Measurements from ENCODE around the gene MATN3.

MATN3 gene

GRCh38 chr2:20019747-20020146 is 7.3 kb upstream of the MATN3 start:
- Histone ChIP-seq H3K27me3 (ENCODE audit: insufficient read depth, low read length) (no peaks in the 10 kb centered on the region), H3K79me2 (ENCODE audit: control insufficient read depth, insufficient read depth, low read length, unreplicated experiment) (no peaks in the 10 kb centered on the region), H3K27ac (ENCODE audit: low read depth, low read length) (no peak overlapping the region), H3K4me1 (ENCODE audit: control insufficient read depth, insufficient read depth, low read length, unreplicated experiment) (no peaks in the 10 kb centered on the region), H3K36me3 (ENCODE audit: insufficient read depth, low read length) (peaks cover 9% of the 10 kb centered on the region; the same call in 1 of the 2 replicates), H2AFZ (ENCODE audit: low read length, unreplicated experiment) (no peak overlapping the region), H3K4me3 (ENCODE audit: low read depth, low read length) (no peak overlapping the region)

- Histone ChIP-seq H3K27ac (ENCODE audit: low read depth, low read length) (no peak overlapping the region), H2AFZ (ENCODE audit: low read length, unreplicated experiment) (no peak overlapping the region)
Observed at GRCh38 chr2:20018601-20019152, 6.2 kb upstream of the MATN3 start.

DNA sequence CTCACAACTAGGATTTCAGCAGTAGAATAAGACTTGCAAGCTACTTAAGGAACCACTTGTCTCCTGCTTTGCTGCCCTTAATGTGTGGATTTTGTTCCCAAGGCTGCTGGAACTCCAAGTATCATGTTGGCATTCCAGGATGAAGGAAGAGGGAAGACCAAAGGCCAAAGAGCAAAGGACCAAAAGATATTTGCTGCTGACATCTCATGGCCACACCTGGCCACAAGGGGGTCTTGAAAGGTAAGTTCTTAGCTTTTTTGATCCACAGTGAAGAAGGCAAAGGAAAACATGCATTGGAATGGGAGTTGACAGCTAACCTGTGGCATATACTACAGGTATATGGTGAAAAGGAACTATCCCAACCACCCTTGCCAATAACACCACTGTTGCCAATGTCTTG is 3.9 kb upstream of the MATN3 start:
- Histone ChIP-seq H3K36me3 (ENCODE audit: insufficient read depth, low read length) (no peaks in the 10 kb centered on the region), H3K79me2 (ENCODE audit: control insufficient read depth, insufficient read depth, low read length, unreplicated experiment) (no peaks in the 10 kb centered on the region), H2AFZ (ENCODE audit: low read length, unreplicated experiment) (no peak overlapping the region), H3K27me3 (ENCODE audit: insufficient read depth, low read length) (no peaks in the 10 kb centered on the region), H3K4me1 (ENCODE audit: control insufficient read depth, insufficient read depth, low read length, unreplicated experiment) (peaks cover 11% of the 10 kb centered on the region), H3K27ac (ENCODE audit: low read depth, low read length) (no peak overlapping the region), H3K4me3 (ENCODE audit: low read depth, low read length) (no peak overlapping the region)

More at GRCh38 chr2:20018601-20019152, 6.2 kb upstream of the MATN3 start:
- Histone ChIP-seq H3K36me3 (ENCODE audit: insufficient read depth, low read length) (0 out of 2 replicates have a peak, but pooled peaks cover 4% of the 10 kb centered on the region), H3K4me1 (ENCODE audit: control insufficient read depth, insufficient read depth, low read length, unreplicated experiment) (no peaks in the 10 kb centered on the region), H3K79me2 (ENCODE audit: control insufficient read depth, insufficient read depth, low read length, unreplicated experiment) (no peaks in the 10 kb centered on the region), H3K4me3 (ENCODE audit: low read depth, low read length) (no peak overlapping the region), H3K27me3 (ENCODE audit: insufficient read depth, low read length) (no peaks in the 10 kb centered on the region)

DNA sequence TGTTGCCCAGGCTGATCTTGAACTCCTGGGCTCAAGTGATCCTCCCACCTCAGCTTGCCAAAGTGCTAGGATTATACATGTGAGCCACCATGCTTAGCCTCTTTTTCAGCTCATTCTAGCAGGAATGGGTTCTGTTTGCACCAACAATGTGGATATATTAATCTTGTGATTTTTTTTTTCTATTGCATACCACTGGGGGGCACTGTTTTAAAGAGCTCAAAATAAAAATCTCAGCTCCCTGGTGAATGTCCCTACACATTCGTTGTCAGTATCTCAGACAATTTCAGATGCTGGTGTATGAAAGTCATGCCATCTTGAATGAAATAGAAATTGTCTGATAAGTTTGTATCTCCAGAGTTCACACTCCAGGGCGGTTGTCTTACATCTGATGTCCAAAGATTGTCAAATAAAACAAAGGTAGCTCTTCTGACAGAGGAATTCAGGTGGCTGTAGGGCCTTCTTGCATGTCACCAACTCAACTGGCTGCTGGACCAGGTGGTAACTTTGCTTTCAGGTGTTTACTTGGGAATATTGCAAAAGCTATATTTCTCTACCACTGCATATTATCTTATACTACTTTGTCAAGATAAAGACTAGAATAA is 3.1 kb upstream of the MATN3 start:
- peaks cover 11% of the 10 kb centered on the region for H3K4me1 ChIP-seq (ENCODE audit: control insufficient read depth, insufficient read depth, low read length, unreplicated experiment)
- H3K79me2 ChIP-seq (ENCODE audit: control insufficient read depth, insufficient read depth, low read length, unreplicated experiment), result no peaks in the 10 kb centered on the region
- no peak overlapping the region for H3K4me3 ChIP-seq (ENCODE audit: low read depth, low read length)
- H3K36me3 ChIP-seq (ENCODE audit: insufficient read depth, low read length), result no peaks in the 10 kb centered on the region
- H3K27me3 ChIP-seq (ENCODE audit: insufficient read depth, low read length), result no peaks in the 10 kb centered on the region
- H2AFZ ChIP-seq (ENCODE audit: low read length, unreplicated experiment), result no peak overlapping the region
- no peak overlapping the region for H3K27ac ChIP-seq (ENCODE audit: low read depth, low read length)

DNA sequence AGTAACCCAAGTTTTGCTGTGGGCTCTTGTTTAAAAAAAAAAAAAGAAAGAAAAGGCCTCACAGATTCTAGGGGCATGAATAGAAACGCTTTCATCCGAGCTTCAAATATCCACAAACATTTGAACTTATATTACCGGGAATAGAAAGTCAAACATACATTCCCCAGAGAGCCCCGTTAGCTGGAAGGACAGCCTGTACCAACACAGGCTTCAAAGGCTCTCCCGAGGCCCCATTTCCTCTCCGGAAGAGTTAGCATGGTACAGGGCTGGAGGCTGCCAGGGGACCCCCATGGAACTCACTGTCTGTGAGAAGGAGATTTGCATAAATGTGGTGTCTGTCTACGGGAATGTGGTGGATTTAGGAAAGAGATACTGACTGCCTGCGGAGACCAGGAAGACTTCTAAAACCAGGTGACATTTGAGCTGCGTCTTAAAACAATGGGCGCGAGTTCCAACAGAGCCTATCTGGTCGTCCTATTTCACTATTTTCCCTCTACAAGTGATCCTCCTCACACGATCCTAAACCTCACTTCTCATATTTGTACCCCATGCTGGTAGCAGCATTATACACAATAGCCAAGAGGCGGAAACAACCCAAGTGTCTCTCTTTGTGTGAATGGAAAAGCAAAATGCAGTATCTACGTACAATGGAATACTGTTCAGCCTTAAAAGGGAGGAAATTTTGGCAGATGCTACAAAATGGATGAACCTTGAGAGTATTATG is 820 bp upstream of the MATN3 start:
- Histone ChIP-seq H3K36me3 (ENCODE audit: insufficient read depth, low read length) (no peaks in the 10 kb centered on the region), H2AFZ (ENCODE audit: low read length, unreplicated experiment) (peak overlapping the region; percentile 99), H3K79me2 (ENCODE audit: control insufficient read depth, insufficient read depth, low read length, unreplicated experiment) (no peaks in the 10 kb centered on the region), H3K4me3 (ENCODE audit: low read depth, low read length) (peak overlapping the region; percentile 78), H3K27me3 (ENCODE audit: insufficient read depth, low read length) (no peaks in the 10 kb centered on the region), H3K4me1 (ENCODE audit: control insufficient read depth, insufficient read depth, low read length, unreplicated experiment) (peaks cover 11% of the 10 kb centered on the region), H3K27ac (ENCODE audit: low read depth, low read length) (no peak overlapping the region)

GRCh38 chr2:20012032-20012281 is 511 bp downstream of the MATN3 start:
- Histone ChIP-seq H3K4me3 (ENCODE audit: low read depth, low read length) (peak overlapping the region; percentile 78), H3K79me2 (ENCODE audit: control insufficient read depth, insufficient read depth, low read length, unreplicated experiment) (no peaks in the 10 kb centered on the region), H3K4me1 (ENCODE audit: control insufficient read depth, insufficient read depth, low read length, unreplicated experiment) (peaks cover 11% of the 10 kb centered on the region), H3K27ac (ENCODE audit: low read depth, low read length) (no peak overlapping the region), H3K27me3 (ENCODE audit: insufficient read depth, low read length) (no peaks in the 10 kb centered on the region), H3K36me3 (ENCODE audit: insufficient read depth, low read length) (no peaks in the 10 kb centered on the region), H2AFZ (ENCODE audit: low read length, unreplicated experiment) (peak overlapping the region; percentile 99)

GRCh38 chr2:20011276-20012031 is 1.0 kb downstream of the MATN3 start:
- H3K4me3 ChIP-seq (ENCODE audit: low read depth, low read length), result peak overlapping the region; percentile 78
- H2AFZ ChIP-seq (ENCODE audit: low read length, unreplicated experiment), result no peak overlapping the region
- H3K27me3 ChIP-seq (ENCODE audit: insufficient read depth, low read length), result no peaks in the 10 kb centered on the region
- H3K36me3 ChIP-seq (ENCODE audit: insufficient read depth, low read length), result no peaks in the 10 kb centered on the region
- H3K79me2 ChIP-seq (ENCODE audit: control insufficient read depth, insufficient read depth, low read length, unreplicated experiment), result no peaks in the 10 kb centered on the region
- peaks cover 11% of the 10 kb centered on the region for H3K4me1 ChIP-seq (ENCODE audit: control insufficient read depth, insufficient read depth, low read length, unreplicated experiment)
- H3K27ac ChIP-seq (ENCODE audit: low read depth, low read length), result no peak overlapping the region

DNA sequence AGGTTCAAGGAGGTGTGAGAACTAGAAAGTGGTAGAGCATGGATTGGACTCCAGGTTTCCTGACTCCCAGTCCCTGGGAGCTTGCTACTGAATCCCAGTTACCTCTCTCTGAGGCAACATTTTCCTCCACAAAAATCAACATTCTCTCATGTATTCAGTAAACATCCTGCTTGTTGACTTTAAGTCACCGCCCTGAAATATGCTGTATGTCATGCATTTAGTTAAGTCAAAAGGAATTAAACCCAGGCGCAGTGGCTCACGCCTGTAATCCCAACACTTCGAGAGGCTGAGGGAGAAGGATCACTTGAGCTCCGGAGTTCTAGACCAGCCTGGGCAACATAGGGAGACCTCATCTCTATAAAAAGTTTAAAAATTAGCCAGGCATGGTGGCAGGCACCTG is 3.8 kb downstream of the MATN3 start:
- no peaks in the 10 kb centered on the region for H3K36me3 ChIP-seq (ENCODE audit: insufficient read depth, low read length)
- no peak overlapping the region for H2AFZ ChIP-seq (ENCODE audit: low read length, unreplicated experiment)
- no peaks in the 10 kb centered on the region for H3K27me3 ChIP-seq (ENCODE audit: insufficient read depth, low read length)
- H3K4me1 ChIP-seq (ENCODE audit: control insufficient read depth, insufficient read depth, low read length, unreplicated experiment), result peaks cover 11% of the 10 kb centered on the region
- no peaks in the 10 kb centered on the region for H3K79me2 ChIP-seq (ENCODE audit: control insufficient read depth, insufficient read depth, low read length, unreplicated experiment)
- no peak overlapping the region for H3K4me3 ChIP-seq (ENCODE audit: low read depth, low read length)
- H3K27ac ChIP-seq (ENCODE audit: low read depth, low read length), result no peak overlapping the region

DNA sequence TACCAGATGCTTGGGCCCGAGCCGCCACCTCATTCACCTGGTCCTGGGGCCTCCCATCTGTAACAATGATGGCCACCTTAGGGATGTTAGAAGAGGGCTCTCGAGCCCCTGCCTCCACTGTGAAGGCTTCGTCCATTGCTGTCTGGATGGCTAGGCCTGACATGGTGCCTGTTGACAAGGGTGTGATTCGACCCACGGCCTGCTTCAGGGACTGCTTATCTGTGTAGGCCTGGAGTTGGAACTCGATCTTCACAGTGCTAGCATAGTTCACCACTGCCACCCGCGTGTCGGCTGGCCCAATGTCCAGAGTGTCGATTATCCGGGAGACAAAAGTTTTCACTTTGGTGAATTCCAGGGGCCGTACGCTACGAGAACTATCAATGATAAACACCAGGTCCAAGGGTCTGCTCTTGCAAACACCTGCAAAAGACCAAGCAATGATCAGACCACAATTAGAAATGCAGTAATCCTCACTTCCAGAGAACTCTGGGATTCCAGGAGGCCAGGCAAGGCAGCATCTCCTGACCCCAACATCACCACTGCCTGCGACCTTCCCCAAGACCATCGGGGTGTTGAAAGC is 6.5 kb downstream of the MATN3 start:
- Histone ChIP-seq H3K79me2 (ENCODE audit: control insufficient read depth, insufficient read depth, low read length, unreplicated experiment) (no peaks in the 10 kb centered on the region), H3K4me1 (ENCODE audit: control insufficient read depth, insufficient read depth, low read length, unreplicated experiment) (no peaks in the 10 kb centered on the region), H3K27me3 (ENCODE audit: insufficient read depth, low read length) (no peaks in the 10 kb centered on the region), H2AFZ (ENCODE audit: low read length, unreplicated experiment) (no peak overlapping the region), H3K4me3 (ENCODE audit: low read depth, low read length) (no peak overlapping the region), H3K36me3 (ENCODE audit: insufficient read depth, low read length) (no peaks in the 10 kb centered on the region), H3K27ac (ENCODE audit: low read depth, low read length) (no peak overlapping the region)

- Histone ChIP-seq H3K27ac (ENCODE audit: low read depth, low read length) (no peak overlapping the region), H2AFZ (ENCODE audit: low read length, unreplicated experiment) (no peak overlapping the region), H3K27me3 (ENCODE audit: insufficient read depth, low read length) (no peaks in the 10 kb centered on the region), H3K36me3 (ENCODE audit: insufficient read depth, low read length) (no peaks in the 10 kb centered on the region), H3K4me3 (ENCODE audit: low read depth, low read length) (no peak overlapping the region), H3K4me1 (ENCODE audit: control insufficient read depth, insufficient read depth, low read length, unreplicated experiment) (no peaks in the 10 kb centered on the region), H3K79me2 (ENCODE audit: control insufficient read depth, insufficient read depth, low read length, unreplicated experiment) (no peaks in the 10 kb centered on the region)
Observed at GRCh38 chr2:20005067-20005627, 7.3 kb downstream of the MATN3 start.
